Measurements from ENCODE around the gene OGFOD3.

OGFOD3 gene

GRCh38 chr17:82369211-82369610, 49.2 kb downstream of the OGFOD3 start:
- TF ChIP-seq, protein P1, sequence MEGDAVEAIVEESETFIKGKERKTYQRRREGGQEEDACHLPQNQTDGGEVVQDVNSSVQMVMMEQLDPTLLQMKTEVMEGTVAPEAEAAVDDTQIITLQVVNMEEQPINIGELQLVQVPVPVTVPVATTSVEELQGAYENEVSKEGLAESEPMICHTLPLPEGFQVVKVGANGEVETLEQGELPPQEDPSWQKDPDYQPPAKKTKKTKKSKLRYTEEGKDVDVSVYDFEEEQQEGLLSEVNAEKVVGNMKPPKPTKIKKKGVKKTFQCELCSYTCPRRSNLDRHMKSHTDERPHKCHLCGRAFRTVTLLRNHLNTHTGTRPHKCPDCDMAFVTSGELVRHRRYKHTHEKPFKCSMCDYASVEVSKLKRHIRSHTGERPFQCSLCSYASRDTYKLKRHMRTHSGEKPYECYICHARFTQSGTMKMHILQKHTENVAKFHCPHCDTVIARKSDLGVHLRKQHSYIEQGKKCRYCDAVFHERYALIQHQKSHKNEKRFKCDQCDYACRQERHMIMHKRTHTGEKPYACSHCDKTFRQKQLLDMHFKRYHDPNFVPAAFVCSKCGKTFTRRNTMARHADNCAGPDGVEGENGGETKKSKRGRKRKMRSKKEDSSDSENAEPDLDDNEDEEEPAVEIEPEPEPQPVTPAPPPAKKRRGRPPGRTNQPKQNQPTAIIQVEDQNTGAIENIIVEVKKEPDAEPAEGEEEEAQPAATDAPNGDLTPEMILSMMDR (IDR thresholded peaks at IDR 0.05) = no peak

DNA sequence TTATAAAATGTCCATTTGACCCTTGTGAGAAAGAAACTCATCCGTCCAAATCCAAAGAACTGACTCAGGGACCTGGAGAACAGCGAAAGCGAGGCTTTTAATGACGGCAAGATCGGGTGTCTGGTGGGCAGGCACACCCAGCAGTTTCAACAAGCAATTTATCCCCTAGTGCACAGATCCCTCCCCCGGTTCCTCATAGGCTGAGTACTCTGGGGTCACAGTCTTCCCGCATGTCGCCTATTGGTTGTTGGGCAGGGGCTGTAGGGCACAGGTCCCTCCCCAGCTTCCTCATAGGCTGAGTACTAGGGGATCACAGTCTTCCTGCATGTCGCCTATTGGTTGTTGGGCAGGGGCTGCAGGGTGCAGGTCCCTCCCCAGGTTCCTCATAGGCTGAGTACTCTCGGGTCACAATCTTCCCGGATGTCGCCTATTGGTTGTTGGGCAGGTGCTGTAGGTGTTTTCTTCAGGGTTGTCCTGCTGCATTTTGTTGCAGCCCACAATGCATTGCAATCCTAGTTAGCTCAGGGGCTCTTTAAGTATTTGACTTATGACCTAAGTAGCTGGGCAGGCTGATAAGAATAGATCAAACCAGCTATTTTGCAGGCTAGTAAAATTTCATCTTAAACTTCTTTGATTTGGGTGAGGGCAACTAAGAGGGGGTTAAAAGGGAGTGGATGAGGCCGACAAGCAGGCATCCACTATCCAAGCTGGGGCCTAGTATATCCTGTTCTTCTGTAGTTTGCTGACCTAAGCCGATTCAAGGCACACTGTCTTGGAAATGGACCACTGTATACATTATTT, 50.5 kb downstream of the OGFOD3 start:
- TF ChIP-seq, protein P1 (IDR thresholded peaks at IDR 0.05) = no peak

GRCh38 chr17:82366749-82367148, 51.6 kb downstream of the OGFOD3 start:
- TF ChIP-seq, protein P1 (IDR thresholded peaks at IDR 0.05) = no peak

DNA sequence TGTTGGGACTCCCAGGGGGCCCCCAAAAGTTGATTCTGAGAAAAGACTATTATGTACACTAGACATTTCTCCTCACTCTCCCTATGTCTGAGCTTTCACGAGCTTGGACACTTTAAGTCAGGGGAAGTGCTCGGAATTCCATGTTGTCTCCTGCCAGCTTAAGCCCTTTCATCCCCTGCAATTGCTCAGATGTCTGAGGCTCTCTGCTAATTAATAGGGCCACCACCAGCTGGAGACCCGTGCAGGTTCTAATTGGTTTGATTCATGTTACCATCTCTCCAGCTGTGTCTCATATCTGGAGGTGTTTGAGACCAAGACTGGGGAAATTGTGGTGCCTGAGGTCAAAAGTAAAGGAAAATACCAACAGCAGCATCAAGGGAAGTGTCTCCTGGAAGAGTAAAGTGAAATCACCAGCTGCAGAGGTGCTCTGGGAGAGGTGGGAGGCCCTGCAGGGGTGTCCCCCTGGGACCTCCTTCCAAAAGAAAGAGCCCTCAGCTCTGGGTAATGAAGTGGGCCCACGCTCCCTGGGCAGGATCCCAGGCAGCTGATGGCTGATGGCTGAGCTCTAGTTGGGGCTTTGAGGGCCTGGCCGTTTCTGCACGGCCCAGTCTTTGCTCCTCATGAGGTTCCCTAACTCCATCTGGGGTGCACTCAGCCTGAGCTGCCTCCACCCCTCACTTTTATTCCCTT, 52.6 kb downstream of the OGFOD3 start:
- TF ChIP-seq, protein P1 (IDR thresholded peaks at IDR 0.05) = no peak

DNA sequence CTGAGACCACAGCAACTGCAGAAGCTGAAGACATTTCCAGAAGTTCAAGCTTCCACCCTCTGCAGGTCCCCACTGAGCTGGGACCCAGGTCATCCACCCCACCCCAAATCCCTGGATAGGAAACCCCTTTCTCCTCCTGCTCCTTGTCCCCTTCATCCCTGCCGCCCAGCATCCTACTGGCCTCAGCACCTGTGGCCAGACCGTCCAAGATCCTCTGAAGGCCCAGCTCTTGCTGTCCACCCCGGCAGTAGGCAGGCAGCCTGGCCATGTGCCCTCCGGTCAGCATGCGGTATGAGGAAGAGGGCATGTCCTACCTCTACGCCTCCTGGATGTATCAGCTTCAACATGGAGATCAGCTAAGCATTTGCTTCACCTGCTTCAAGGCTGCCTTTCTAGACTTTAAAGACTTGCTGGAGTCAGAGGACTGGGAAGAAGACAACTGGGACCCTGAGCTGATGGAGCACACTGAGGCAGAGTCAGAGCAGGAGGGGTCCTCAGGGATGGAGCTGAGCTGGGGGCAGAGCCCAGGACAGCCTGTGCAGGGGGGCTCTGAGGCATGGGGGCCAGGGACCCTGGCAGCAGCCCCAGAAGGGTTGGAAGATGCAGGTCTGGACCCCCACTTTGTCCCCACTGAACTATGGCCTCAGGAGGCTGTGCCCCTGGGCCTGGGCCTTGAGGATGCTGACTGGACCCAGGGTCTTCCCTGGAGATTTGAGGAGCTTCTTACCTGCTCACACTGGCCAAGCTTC, 56.3 kb downstream of the OGFOD3 start:
- TF ChIP-seq, protein P1 (IDR thresholded peaks at IDR 0.05) = no peak

GRCh38 chr17:82358465-82359350, 59.7 kb downstream of the OGFOD3 start, which contains the start of gene TEX19:
TEX19 (plus strand) TSS chr17:82359247; CDS start chr17:82362151, 2,904 bp downstream.
- TF ChIP-seq, protein P1 (IDR thresholded peaks at IDR 0.05) = no peak
